ENCODE results near the gene HAX1.
A peak's percentile ranks its signal among the peaks of the same experiment; 100 is the strongest.
"Not testable (repeated sequence)": the region's sequence is repeated elsewhere in the genome, so short reads cannot be mapped to it uniquely, and the experiment has no call there.

The HAX1 gene

GRCh38 chr1:154287591-154287990, 15.2 kb downstream of the HAX1 start:
- DNase-seq (ENCODE audit: low spot score): not testable (repeated sequence)

- DNase-seq (ENCODE audit: low spot score): no peak
These were observed 16.2 kb downstream of the HAX1 start for GRCh38 chr1:154288661-154289060.

DNA sequence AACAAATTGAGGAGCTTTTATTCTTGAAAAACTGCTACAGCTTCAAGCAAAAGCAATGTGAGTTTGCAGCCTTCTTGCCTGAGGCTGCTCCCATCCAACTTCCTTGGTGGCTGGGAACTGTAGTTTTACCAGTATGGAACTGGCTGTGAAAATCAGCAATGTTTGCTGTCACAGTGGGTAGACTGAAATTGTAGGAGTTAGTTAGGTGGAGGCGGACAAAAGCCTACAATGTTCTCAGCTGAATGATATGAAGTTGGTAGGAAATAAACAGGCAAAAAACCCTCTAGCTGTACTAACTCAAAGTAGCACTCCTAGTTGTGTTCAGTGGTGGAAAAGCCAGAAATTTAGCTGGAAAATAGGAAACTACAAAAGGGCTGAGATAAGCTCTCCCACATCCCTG, 18.5 kb downstream of the HAX1 start:
- no peak for DNase-seq (ENCODE audit: low spot score)

DNA sequence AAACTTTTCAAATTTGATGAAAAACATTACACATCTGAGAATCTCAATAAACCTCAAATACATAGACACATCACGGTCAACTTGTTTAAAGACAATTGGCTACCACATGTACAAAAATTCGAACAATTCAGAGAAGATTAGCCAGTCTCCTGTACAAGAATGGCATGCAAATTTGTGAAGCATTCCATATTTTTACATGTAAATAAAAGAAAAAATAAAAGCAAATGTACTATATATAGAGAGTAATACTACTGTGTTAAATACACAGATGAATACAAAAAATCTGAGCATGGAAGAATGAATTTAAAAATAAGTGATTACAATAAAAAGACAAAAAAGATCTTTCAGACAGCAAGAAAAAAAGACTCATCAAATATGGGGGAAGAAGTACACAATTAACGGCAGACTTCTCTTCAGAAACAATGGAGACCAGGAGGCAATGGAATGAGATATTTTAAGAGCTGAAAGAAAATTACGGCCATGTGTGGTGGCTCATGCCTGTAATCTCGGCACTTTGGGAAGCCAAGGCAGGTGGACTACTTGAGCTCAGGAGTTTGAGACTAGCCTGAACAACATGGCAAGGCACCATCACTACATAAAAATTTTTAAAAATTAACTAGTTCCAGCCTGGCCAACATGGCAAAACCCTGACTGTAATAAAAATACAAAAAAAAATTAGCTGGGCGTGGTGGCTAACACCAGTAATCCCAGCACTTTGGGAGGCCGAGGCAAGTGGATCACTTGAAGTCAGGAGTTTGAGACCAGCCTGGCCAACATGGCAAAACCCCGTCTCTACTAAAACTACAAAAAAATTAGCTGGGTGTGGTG, 23.2 kb downstream of the HAX1 start:
- DNase-seq (ENCODE audit: low spot score): no peak

- DNase-seq (ENCODE audit: low spot score): no peak
These were observed 29.2 kb downstream of the HAX1 start for GRCh38 chr1:154301582-154301981.

DNA sequence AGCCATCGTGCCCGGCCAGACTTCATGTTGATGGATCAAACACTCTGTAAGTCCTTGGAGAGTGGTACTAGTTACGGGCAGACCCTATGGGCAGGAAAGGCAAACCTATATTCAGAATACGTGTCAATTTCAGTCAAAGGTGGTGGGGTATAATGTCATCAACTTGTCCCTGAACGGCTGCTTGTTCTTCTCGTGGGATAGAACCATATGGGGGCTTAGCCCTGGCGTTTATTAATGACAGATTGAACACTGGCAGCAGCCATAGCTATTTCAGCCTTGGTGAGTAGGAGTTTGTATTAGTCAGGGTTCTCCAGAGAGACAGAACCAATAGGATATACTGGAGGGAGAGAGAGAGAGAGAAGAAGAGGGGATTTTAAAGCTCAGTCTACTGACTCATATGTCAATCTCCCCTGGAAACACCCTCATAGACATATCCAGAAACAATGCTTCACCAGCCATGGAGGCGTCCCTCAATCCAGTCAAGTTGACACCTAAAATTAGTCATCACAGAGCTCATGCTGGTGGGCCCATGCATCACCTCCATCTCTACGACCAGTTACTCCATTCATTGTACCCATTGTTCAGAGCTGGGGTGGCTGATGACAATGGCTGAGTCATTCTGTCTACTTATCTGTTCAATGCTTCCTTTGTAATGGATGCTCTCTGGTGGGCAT, 32.4 kb downstream of the HAX1 start:
- no peak for DNase-seq (ENCODE audit: low spot score)

DNA sequence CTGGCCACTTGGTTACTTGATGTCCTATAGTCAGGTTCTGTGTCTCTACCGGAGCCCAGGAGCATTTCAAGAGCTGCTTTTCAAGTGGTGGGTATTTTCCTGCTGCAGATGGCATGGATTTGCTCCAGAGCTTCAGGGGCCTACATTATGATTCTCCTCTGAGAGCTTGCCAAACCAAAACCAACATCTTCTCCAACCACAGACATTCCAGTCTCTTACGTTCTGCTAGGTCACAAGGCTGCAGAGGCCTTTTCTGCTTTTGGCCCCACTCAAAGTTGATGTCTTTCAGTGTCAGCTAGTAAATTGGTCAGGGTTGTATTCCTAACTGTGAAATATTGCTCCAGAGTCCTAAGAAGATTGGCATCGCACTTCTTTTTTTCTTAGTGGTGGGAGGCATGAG, 33.7 kb downstream of the HAX1 start:
- no peak for DNase-seq (ENCODE audit: low spot score)

- not testable (repeated sequence) for DNase-seq (ENCODE audit: low spot score)
These were observed 35.3 kb downstream of the HAX1 start for GRCh38 chr1:154307670-154308270.

- DNase-seq (ENCODE audit: low spot score): not testable (repeated sequence)
These were observed 36.7 kb downstream of the HAX1 start for GRCh38 chr1:154309136-154309535.

DNA sequence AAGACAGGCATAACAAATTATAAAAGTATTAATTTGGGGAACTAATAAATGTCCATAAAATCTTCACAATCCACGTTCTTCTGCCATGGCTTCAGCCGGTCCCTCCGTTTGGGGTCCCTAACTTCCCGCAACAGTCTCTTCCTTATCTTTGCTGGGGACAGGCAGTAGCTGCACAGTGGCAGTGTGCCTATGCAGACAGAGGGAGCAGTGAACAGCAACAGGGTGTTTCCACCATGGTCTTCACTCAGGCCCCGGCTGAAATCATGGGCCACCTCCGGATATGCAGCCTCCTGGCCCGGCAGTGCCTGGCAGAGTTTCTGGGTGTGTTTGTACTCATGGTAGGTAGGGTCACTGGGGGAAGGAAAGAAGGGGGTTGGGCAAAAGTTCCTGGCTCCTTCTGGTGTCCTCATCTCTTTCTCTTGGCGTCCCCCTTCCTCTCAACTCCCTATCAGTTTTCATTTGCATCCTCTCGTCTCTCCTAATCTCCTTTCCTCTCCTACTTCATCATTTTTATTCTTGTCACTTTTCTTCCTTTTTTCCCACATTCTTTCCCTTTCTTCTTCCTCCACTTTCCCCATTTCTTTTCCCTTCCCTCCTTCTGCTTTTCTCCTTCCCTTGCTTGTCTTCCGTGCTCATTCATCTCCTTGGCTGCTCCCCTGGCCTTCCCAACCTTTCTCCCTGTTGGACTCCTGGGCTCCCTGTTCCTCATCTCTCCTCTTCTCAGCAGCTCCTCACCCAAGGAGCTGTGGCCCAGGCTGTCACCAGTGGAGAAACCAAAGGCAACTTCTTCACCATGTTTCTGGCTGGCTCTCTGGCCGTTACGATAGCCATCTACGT, 40.0 kb downstream of the HAX1 start:
- DNase-seq (ENCODE audit: low spot score): not testable (repeated sequence)

GRCh38 chr1:154313066-154313356, 40.6 kb downstream of the HAX1 start:
- DNase-seq (ENCODE audit: low spot score): no peak

DNA sequence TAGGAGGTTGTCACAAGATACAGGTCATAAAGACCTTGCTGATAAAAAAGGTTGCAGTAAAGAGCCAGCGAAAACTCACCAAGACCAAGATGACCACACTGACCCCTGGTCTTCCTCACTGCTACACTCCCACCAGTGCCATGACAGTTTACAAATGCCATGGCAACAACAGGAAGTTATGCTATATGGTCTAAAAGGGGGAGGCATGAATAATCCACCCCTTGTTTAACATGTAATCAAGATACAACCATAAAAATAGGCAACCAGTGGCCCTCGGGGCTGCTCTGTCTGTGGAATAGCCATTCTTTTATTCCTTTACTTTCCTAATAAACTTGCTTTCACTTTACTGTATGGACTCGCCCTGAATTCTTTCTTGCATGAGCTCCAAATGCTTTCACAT, 41.8 kb downstream of the HAX1 start:
- DNase-seq (ENCODE audit: low spot score): not testable (repeated sequence)

- no peak for DNase-seq (ENCODE audit: low spot score)
These were observed 44.3 kb downstream of the HAX1 start for GRCh38 chr1:154316704-154317103.

DNA sequence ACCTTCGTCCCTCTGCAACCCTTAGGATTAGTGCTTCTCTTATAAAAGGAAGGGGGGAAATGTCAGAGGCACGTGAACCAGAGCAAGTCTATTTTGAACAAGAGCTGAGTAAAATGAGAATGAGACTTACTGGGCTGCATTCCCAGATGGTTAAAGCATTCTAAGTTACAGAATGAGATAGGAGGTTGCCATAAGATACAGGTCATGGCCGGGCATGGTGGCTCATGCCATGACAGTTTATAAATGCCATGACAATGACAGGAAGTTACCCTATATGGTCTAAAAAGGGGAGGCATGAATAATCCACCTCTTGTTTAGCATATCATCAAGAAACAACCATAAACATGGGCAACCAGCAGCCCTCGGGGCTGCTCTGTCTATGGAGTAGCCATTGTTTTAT, 46.0 kb downstream of the HAX1 start:
- no peak for DNase-seq (ENCODE audit: low spot score)

DNA sequence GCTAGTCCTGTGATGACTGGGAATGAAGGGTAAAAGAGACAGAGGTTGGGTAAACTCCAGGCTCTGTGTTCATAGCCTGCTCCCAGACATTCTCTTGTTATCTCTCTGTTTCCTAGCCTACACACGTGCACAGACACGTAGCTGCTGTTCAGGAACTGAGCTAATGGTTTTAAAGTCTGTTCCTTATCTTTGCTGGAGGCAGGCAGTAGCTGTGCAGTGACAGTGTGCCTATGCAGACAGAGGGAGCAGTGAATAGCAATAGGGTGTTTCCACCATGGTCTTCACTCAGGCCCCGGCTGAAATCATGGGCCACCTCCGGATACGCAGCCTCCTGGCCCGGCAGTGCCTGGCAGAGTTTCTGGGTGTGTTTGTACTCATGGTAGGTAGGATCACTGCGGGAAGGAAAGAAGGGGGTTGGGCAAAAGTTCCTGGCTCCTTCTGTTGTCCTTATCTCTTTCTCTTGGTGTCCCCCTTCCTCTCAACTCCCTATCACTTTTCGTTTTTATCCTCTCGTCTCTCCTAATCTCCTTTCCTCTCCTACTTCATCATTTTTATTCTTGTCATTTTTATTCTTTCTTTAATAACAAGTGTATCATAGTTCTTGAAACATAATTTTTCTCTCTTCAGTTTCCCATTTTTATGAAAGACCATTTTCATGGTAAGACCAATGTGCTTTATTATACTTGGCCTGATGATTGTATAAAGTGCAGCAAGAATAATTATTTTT, 48.6 kb downstream of the HAX1 start, which contains the start of gene AQP10:
Gene AQP10 (plus strand): TSS at position 212 of the 727 bp plus-strand sequence. CDS start 63 bp downstream, at position 275.
- DNase-seq (ENCODE audit: low spot score): no peak

- not testable (repeated sequence) for DNase-seq (ENCODE audit: low spot score)
These were observed 49.1 kb downstream of the HAX1 start for GRCh38 chr1:154321609-154321934.

- no peak for DNase-seq (ENCODE audit: low spot score)
These were observed 51.1 kb downstream of the HAX1 start for GRCh38 chr1:154323493-154323892.

- no peak for DNase-seq (ENCODE audit: low spot score)
These were observed 51.8 kb downstream of the HAX1 start for GRCh38 chr1:154324241-154324640.

DNA sequence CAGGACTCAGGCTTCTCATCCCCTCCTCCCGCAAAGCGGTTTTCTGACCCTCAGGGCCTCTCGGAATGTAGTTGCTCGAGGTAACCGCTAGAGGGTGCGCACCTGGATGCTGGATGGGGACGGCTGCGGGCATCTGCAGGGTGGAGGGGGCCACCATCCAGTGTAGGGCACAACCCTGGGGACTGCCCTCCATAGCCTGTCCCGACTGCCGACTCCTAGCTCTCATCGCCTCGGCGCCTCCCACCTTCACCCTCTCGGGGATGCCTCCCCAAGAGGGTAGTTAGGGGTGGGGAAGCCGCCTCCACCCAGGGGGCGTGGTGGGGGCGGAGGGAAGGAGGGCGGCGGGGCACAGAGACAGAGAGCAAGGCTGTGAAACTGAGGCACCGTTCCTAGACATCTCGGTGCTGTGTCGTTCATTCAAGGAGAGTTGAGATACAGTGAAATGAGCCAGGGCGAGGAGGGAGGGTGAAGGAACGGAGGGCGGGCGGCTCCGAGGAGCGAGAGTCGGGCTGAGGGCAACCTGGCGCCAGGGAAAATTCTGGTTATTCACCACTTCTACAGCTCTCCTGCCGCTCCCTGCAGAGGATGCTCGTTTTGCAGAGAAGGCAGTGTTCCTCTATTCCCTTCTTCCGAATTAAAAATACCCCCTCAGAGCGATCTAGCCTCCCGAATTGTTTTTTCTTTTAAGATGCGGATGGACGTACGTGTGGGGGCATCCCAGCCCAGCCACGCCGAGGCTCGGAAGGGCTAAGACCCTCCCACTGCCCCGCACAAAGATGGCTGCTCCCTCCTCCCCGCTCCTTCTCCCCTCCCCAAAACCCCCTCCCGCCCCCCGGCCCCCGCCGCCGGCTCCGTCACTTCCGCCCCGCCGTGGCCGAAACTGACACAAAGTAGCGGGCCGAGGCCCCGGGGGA, 52.5 kb downstream of the HAX1 start, which contains the start of gene ATP8B2:
Gene ATP8B2 (plus strand): TSS at position 857 of the 914 bp plus-strand sequence. CDS start 2,617 bp downstream, outside the sequence.
- peak; percentile 90 for DNase-seq (ENCODE audit: low spot score)

Measured in hepatic stellate cell (primary cell).